MM.1S (cell line): ENCODE measurements around the gene C19orf53.
A peak's percentile ranks its signal among the peaks of the same experiment; 100 is the strongest.

Experiments used
- DNase-seq: peaks from one replicate; pipeline ENCODE4 v3.0.0-alpha.2; 2015
- H2AFZ ChIP-seq: fragments of 300-600 bp; sonication (generic); 2 replicates; pipeline ENCODE4 v1.6.0; 2016; ENCODE audit warnings: antibody characterized with exemption, low read length
- H3F3A ChIP-seq: fragments of 300-600 bp; sonication (generic); 2 replicates; pipeline ENCODE4 v1.6.1; 2016; ENCODE audit warnings: mild to moderate bottlenecking, antibody characterized with exemption, low read length, moderate library complexity, mixed read lengths; ENCODE audit not compliant: insufficient read depth
- H3K27ac ChIP-seq: fragments of 300-600 bp; sonication (generic); 2 replicates; pipeline ENCODE4 v1.5.1; 2016; ENCODE audit warnings: mild to moderate bottlenecking, low read length
- H3K27me3 ChIP-seq: fragments of 300-600 bp; sonication (generic); replicated peaks from 2 replicates; pipeline ENCODE4 v1.6.0; 2016; ENCODE audit warnings: low read length; ENCODE audit not compliant: insufficient read depth
- H3K36me3 ChIP-seq: fragments of 300-600 bp; sonication (generic); replicated peaks from 2 replicates; pipeline ENCODE4 v1.6.1; 2016; ENCODE audit warnings: mild to moderate bottlenecking, low read length, mixed read lengths; ENCODE audit not compliant: insufficient read depth
- H3K4me1 ChIP-seq: fragments of 300-600 bp; sonication (generic); 2 replicates; pipeline ENCODE4 v1.6.1; 2016; ENCODE audit warnings: low read length, mixed read lengths
- H3K4me2 ChIP-seq: fragments of 300-600 bp; sonication (generic); 2 replicates; pipeline ENCODE4 v1.6.0; 2016; ENCODE audit warnings: low read depth, low read length
- H3K4me3 ChIP-seq: fragments of 300-600 bp; sonication (generic); 2 replicates; pipeline ENCODE4 v1.5.1; 2016; ENCODE audit warnings: low read length, mixed read lengths
- H3K79me2 ChIP-seq: fragments of 300-600 bp; sonication (generic); 2 replicates; pipeline ENCODE4 v1.6.1; 2016; ENCODE audit warnings: mixed run types, low read length, mixed read lengths
- H3K9ac ChIP-seq: fragments of 300-600 bp; sonication (generic); 2 replicates; pipeline ENCODE4 v1.6.1; 2016; ENCODE audit warnings: low read length, mixed read lengths
- H3K9me2 ChIP-seq: fragments of 300-600 bp; sonication (generic); replicated peaks from 2 replicates; pipeline ENCODE4 v1.6.1; 2016; ENCODE audit warnings: mild to moderate bottlenecking, low read length, mixed read lengths; ENCODE audit not compliant: insufficient read depth
- H3K9me3 ChIP-seq: fragments of 300-600 bp; sonication (generic); replicated peaks from 2 replicates; pipeline ENCODE4 v1.6.1; 2016; ENCODE audit warnings: mild to moderate bottlenecking, low read length, mixed read lengths; ENCODE audit not compliant: insufficient read depth
- H4K20me1 ChIP-seq: fragments of 300-600 bp; sonication (generic); 2 replicates; pipeline ENCODE4 v1.6.1; 2016; ENCODE audit warnings: mild to moderate bottlenecking, low read length, moderate library complexity, mixed read lengths; ENCODE audit not compliant: insufficient read depth
- CTCF ChIP-seq: fragments of 300-600 bp; sonication (generic); IDR thresholded peaks from 2 replicates; pipeline ENCODE4 v1.5.1; 2016; ENCODE audit warnings: antibody characterized with exemption, low read length, mixed read lengths
- EZH2 ChIP-seq: fragments of 300-600 bp; sonication (generic); optimal IDR thresholded peaks from 2 replicates; pipeline ENCODE3; 2017; ENCODE audit warnings: low read depth, mild to moderate bottlenecking, antibody characterized with exemption, low read length, mixed read lengths
- EZH2phosphoT487 ChIP-seq: fragments of 300-600 bp; sonication (generic); IDR thresholded peaks from 2 replicates; pipeline ENCODE4 v1.6.1; 2018; ENCODE audit warnings: antibody characterized with exemption, low read length

C19orf53 gene

GRCh38 chr19:13774217-13775191 lies at the start of gene C19orf53:
C19orf53 (plus strand) TSS chr19:13774456; CDS start chr19:13774478, 22 bp downstream.
- Histone ChIP-seq H4K20me1 (no peaks in the 10 kb centered on the region), H3K27ac (peak within 1 kb of the TSS; percentile 51; the same call in 1 of the 2 replicates), H3K9ac (peak within 1 kb of the TSS; percentile 88), H3K79me2 (peaks cover 27% of the 10 kb centered on the region), H3K4me3 (peak within 1 kb of the TSS; percentile 88), H3K4me1 (0 out of 2 replicates have a peak, but pooled peaks cover 5% of the 10 kb centered on the region), H3K4me2 (peak within 1 kb of the TSS; percentile 89), H3F3A (peaks cover 3% of the 10 kb centered on the region; the same call in 1 of the 2 replicates), H3K9me2 (no peaks in the 10 kb centered on the region), H3K36me3 (no peaks in the 10 kb centered on the region), H3K9me3 (no peaks in the 10 kb centered on the region), H3K27me3 (no peaks in the 10 kb centered on the region), H2AFZ (peak within 1 kb of the TSS; percentile 61)
- DNase-seq, result peak; percentile 95
- TF ChIP-seq EZH2phosphoT487 (no peak), CTCF (no peak), EZH2 (no peak)

DNA sequence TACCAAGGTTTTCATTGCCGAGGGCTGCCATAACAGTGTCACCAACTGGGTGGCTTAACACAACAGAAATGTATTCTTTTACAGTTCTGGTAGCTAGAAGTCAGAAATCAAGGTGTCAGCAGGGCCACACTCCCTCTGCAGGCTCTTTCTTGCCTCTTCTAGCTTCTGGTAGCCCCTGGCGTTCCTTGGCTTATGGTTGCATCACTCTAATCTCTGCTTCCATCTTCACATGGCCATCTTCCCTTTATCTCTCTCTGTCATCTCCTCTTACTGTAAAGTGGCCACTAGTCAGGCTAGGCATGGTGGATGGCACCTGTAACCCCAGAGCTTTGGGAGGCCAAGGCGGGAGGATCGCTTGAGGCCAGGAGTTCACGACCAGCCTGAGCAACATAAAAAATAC lies 47.9 kb upstream of the C19orf53 start:
- DNase-seq, result no peak
- no peak overlapping the region for H3K9ac ChIP-seq
- H3K4me1 ChIP-seq, result no peaks in the 10 kb centered on the region
- H3K79me2 ChIP-seq, result no peaks in the 10 kb centered on the region
- no peak overlapping the region for H3K27ac ChIP-seq
- no peak overlapping the region for H3K4me2 ChIP-seq
- no peak overlapping the region for H3K4me3 ChIP-seq
- H3K9me3 ChIP-seq, result no peaks in the 10 kb centered on the region
- no peaks in the 10 kb centered on the region for H3K9me2 ChIP-seq
- TF ChIP-seq CTCF (no peak), EZH2phosphoT487 (no peak), EZH2 (no peak)
- peaks cover 50% of the 10 kb centered on the region for H3K27me3 ChIP-seq
- no peak overlapping the region for H2AFZ ChIP-seq
- H3F3A ChIP-seq, result no peaks in the 10 kb centered on the region
- H3K36me3 ChIP-seq, result no peaks in the 10 kb centered on the region
- no peaks in the 10 kb centered on the region for H4K20me1 ChIP-seq

DNA sequence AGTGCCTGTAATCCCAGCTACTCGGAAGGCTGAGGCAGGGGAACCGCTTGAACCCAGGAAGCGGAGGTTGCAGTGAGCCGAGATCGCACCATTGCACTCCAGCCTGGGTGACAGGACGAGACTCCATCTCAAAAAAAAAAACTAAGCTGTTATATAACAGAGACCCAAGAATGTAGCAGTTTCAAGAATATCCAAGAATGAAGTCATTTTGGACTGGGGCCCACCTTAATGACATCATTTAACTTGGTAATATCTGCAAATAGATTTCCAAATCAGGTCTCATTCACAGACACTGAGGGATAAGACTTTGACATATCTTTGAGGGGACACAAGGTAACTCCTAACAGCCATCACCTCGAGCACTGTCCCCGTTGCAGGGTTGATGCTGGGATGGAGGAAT lies 46.5 kb upstream of the C19orf53 start:
- Histone ChIP-seq H3K9me3 (no peaks in the 10 kb centered on the region), H3K27ac (no peak overlapping the region), H3K9ac (no peak overlapping the region), H3K36me3 (no peaks in the 10 kb centered on the region), H3K79me2 (no peaks in the 10 kb centered on the region), H3K27me3 (peaks cover 38% of the 10 kb centered on the region), H3K9me2 (no peaks in the 10 kb centered on the region), H3F3A (no peaks in the 10 kb centered on the region), H3K4me1 (no peaks in the 10 kb centered on the region), H3K4me2 (no peak overlapping the region), H2AFZ (no peak overlapping the region), H4K20me1 (no peaks in the 10 kb centered on the region), H3K4me3 (no peak overlapping the region)
- no peak for TF ChIP-seq CTCF
- TF ChIP-seq EZH2phosphoT487, result no peak
- TF ChIP-seq EZH2, result no peak
- DNase-seq, result no peak
